ENCODE measurements around the gene PLCB4. TPM values are rescaled to one million over a fixed set of nuclear protein-coding genes. Genes with fewer than 3 reads are reported as not detected.
A peak's percentile ranks its signal among the peaks of the same experiment; 100 is the strongest.

Gene PLCB4
- total RNA-seq, 1 donor from 2014 or later: 30.5 TPM

DNA sequence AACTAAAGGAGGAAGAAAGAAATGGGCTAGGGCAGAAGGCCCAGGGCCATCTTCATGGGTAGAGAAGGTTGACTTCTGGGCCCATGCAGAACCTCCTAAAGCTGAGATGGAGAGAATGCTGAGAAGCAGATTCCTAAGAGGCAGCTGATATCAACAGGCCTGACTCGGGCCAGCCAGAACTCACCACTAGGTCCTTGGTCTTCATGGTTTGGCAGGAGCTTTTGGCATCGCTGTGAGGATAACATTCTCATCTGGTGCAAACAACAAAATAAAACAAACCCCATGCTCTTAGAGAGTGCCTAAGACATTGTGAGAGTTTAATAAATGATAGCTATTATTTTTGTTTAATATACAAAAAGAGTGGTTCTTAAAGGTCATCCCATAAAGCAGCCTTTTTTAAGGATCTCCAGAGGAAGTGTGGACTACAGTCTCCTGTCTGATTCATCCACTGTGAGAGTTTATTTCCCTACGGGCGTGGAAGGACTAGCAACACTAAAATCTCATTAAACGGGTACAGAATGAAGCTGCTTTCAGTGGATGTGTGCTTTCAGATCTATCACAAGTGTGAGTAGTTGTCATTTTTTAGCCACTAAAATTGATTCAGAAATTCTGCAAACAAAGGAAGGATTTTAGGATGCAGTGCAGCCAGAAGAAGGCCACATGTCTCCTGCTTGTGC, 160.0 kb downstream of the PLCB4 start:
- intact Hi-C loops (cut with micrococcal nuclease): no loop called here
- peak; percentile 33 for DNase-seq

GRCh38 chr20:9230406-9230805, 161.5 kb downstream of the PLCB4 start:
- Histone ChIP-seq H3K9me3 (replicated peaks) (no peaks in the 10 kb centered on the region), H3K4me3 (no peak overlapping the region), H3K27me3 (ENCODE audit: low read depth) (no peaks in the 10 kb centered on the region), H3K27ac (replicated peaks) (no peak overlapping the region), H3K4me1 (peaks cover 46% of the 10 kb centered on the region), H3K36me3 (no peaks in the 10 kb centered on the region)
- DNase-seq: no peak
- intact Hi-C loops (cut with micrococcal nuclease): no loop called here
- TF ChIP-seq CTCF (IDR thresholded peaks at IDR 0.05; ENCODE audit: borderline replicate concordance): no peak

More for the DNA sequence above, 160.0 kb downstream of the PLCB4 start:
- no peaks in the 10 kb centered on the region for H3K36me3 ChIP-seq
- no peaks in the 10 kb centered on the region for H3K27me3 ChIP-seq (ENCODE audit: low read depth)
- H3K4me1 ChIP-seq: peaks cover 52% of the 10 kb centered on the region
- H3K27ac ChIP-seq (replicated peaks): peak overlapping the region; percentile 32
- H3K9me3 ChIP-seq (replicated peaks): no peaks in the 10 kb centered on the region
- no peak overlapping the region for H3K4me3 ChIP-seq
- TF ChIP-seq CTCF (IDR thresholded peaks at IDR 0.05; ENCODE audit: borderline replicate concordance): peak; percentile 17

DNA sequence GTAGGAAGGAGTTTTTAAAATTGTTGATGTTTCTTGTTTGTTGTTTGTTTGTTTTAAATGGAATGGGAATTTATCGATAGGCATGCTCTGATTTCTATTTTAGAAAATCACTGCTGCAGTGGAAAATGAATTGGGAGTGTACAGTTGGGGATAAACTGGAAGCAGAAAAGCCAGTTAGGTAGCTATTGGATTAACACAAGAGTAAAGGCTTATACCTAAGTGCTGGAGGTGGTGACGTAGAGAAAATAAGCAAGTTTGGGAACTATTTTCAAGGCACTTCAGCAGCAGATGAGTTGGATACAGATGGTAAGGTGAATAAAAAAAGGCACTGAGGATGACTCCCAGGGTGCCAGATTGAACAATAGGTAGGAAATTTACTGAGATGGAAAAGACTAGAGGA, 164.9 kb downstream of the PLCB4 start:
- DNase-seq: no peak
- no peak for TF ChIP-seq CTCF (IDR thresholded peaks at IDR 0.05; ENCODE audit: borderline replicate concordance)
- Histone ChIP-seq H3K4me1 (peaks cover 46% of the 10 kb centered on the region), H3K9me3 (replicated peaks) (no peaks in the 10 kb centered on the region), H3K36me3 (no peaks in the 10 kb centered on the region), H3K27ac (replicated peaks) (no peak overlapping the region), H3K4me3 (no peak overlapping the region), H3K27me3 (ENCODE audit: low read depth) (no peaks in the 10 kb centered on the region)
- intact Hi-C loops (cut with micrococcal nuclease): no loop called here

GRCh38 chr20:9235518-9235917, 166.6 kb downstream of the PLCB4 start:
- Histone ChIP-seq H3K36me3 (no peaks in the 10 kb centered on the region), H3K27ac (replicated peaks) (peak overlapping the region; percentile 12), H3K27me3 (ENCODE audit: low read depth) (no peaks in the 10 kb centered on the region), H3K4me3 (no peak overlapping the region), H3K4me1 (peaks cover 33% of the 10 kb centered on the region), H3K9me3 (replicated peaks) (no peaks in the 10 kb centered on the region)
- intact Hi-C loops (cut with micrococcal nuclease): no loop called here
- no peak for DNase-seq
- TF ChIP-seq CTCF (IDR thresholded peaks at IDR 0.05; ENCODE audit: borderline replicate concordance): no peak

DNA sequence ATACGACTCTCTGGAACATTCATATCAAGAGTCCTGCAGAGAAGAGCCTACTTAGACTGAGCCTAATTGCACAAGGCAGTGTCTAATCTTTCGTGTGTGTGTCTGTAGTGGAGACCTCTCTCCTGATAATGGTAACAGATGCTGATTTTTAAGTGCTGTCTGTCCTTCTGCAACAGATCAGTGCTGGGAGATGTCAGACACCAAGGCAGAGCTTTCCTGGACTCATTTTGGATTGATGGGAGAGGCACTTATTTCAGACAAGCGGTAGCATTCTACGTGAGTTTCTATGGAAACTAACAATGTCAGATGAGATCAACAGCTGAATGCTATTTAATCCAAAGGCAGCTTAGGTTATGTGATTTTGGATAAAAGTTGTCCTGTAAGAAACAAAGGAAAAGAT, 167.6 kb downstream of the PLCB4 start:
- no peak for TF ChIP-seq CTCF (IDR thresholded peaks at IDR 0.05; ENCODE audit: borderline replicate concordance)
- Histone ChIP-seq H3K36me3 (no peaks in the 10 kb centered on the region), H3K4me3 (no peak overlapping the region), H3K27ac (replicated peaks) (no peak overlapping the region), H3K27me3 (ENCODE audit: low read depth) (no peaks in the 10 kb centered on the region), H3K4me1 (peaks cover 42% of the 10 kb centered on the region), H3K9me3 (replicated peaks) (no peaks in the 10 kb centered on the region)
- intact Hi-C loops (cut with micrococcal nuclease): no loop called here
- DNase-seq: no peak

Data from left ventricle myocardium inferior (tissue), 1 donor.